ENCODE measurements around the gene ERP44. TPM values are rescaled to one million over a fixed set of nuclear protein-coding genes. Genes with fewer than 3 reads are reported as not detected.
"Not testable (repeated sequence)": the region's sequence is repeated elsewhere in the genome, so short reads cannot be mapped to it uniquely, and the experiment has no call there.

The ERP44 gene
- total RNA-seq, 2 experiments from 2014 or later, result 16.0 to 19.6 TPM

DNA sequence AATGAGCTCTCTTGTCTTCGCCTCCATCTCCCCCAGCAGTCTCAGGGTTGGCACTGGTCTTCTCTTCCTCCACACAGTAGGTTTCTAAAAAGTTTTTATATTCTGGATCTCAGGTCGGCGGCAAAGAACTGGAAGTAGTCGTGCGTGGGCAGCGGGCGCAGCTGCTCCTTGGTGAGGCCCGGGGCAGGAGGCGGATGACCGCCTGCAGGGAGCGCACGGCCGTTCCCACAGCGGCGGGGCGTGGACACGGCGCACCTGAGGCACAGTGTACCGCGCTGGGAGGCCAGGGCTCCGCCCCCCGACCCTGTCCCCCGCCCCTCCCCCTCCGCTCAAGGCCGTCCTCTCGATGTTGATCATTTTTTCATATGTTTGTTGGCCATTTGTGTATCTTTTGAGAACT lies 99.9 kb downstream of the ERP44 start:
- CTCF ChIA-PET, result interaction anchor here (1.2 kb wide), 1 partner anchor 174 kb away, joined by 3 read pairs; no protein-coding TSS in a partner anchor
- Mint-ChIP-seq H3K27ac (no peak overlapping the region), H3K36me3 (peaks cover 55% of the 10 kb centered on the region), H3K27me3 (no peaks in the 10 kb centered on the region), H3K9me3 (ENCODE audit: low read depth) (peaks cover 5% of the 10 kb centered on the region), H3K4me1 (no peaks in the 10 kb centered on the region), H3K4me3 (no peak overlapping the region)
- DNase-seq (no peak), ATAC-seq (no peak)

DNA sequence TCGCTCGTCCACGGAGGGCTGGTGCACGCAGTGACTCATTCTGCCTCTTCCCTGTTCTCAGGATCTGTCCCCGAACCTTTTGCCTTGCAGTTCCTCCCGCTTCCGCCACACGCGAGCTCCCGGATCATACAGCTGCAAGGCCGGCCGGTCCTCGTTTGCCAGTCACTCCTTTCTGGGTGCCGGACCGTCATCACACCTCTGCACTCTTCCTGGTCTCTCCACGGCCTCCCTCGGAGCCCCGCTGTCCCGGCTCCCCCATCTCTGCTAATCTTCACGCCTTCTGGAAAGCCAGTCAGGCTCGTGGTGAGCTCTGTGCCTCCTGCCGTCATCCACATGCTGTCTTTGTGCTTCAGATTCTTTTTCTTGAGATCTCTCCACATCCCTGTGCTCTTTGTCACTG lies 100.5 kb downstream of the ERP44 start:
- ATAC-seq (no peak), DNase-seq (no peak)
- Mint-ChIP-seq H3K27me3 (no peaks in the 10 kb centered on the region), H3K9me3 (ENCODE audit: low read depth) (peaks cover 5% of the 10 kb centered on the region), H3K36me3 (peaks cover 54% of the 10 kb centered on the region), H3K4me1 (no peaks in the 10 kb centered on the region), H3K4me3 (no peak overlapping the region), H3K27ac (no peak overlapping the region)
- CTCF ChIA-PET, result interaction anchor here (0.6 to 1.2 kb wide), 2 partner anchors 174 to 222 kb away, joined by 3 read pairs; no protein-coding TSS in a partner anchor

DNA sequence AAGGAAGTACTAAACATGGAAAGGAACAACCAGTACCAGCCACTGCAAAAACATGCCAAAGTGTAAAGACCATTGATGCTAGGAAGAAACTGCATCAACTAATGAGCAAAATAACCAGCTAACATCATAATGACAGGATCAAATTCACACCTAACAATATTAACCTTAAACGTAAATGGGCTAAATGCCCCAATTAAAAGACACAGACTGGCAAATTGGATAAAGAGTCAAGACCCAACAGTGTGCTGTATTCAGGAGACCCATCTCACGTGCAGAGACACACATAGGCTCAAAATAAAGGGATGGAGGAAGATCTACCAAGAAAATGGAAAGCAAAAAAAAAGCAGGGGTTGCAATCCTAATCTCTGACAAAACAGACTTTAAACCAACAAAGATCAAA lies 108.3 kb downstream of the ERP44 start:
- ATAC-seq, H3K27me3 Mint-ChIP-seq, H3K4me3 Mint-ChIP-seq, DNase-seq, H3K27ac Mint-ChIP-seq, CTCF ChIA-PET, H3K4me1 Mint-ChIP-seq: not testable (repeated sequence)
- Mint-ChIP-seq H3K9me3 (ENCODE audit: low read depth) (peaks cover 14% of the 10 kb centered on the region), H3K36me3 (peaks cover 56% of the 10 kb centered on the region)

DNA sequence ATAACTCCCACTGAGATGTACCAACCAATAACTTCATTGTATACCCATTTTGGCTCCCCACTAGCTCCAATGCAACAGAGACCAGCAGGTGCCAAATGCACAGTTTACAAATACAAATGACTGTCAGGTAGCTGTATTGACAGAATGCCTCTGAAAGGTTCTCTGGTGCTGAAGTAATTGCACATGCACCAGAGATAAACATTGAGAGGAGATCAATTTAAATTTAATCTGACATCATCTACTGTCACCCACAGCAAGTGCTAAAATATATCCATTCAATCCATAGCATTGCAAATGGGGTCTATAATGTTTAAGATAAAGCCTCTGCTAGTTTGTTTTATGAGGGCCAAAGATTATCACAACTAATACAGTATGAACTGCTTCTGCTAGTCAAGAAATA lies 112.2 kb downstream of the ERP44 start:
- CTCF ChIA-PET, result interaction anchor here (1.6 to 2.1 kb wide), 2 partner anchors 9 to 16 kb away, joined by 3 to 7 read pairs; no protein-coding TSS in a partner anchor
- no peak for DNase-seq
- Mint-ChIP-seq H3K4me3 (no peak overlapping the region), H3K36me3 (peaks cover 41% of the 10 kb centered on the region), H3K4me1 (no peaks in the 10 kb centered on the region), H3K27me3 (no peaks in the 10 kb centered on the region), H3K9me3 (ENCODE audit: low read depth) (peaks cover 11% of the 10 kb centered on the region), H3K27ac (no peak overlapping the region)
- no peak for ATAC-seq

DNA sequence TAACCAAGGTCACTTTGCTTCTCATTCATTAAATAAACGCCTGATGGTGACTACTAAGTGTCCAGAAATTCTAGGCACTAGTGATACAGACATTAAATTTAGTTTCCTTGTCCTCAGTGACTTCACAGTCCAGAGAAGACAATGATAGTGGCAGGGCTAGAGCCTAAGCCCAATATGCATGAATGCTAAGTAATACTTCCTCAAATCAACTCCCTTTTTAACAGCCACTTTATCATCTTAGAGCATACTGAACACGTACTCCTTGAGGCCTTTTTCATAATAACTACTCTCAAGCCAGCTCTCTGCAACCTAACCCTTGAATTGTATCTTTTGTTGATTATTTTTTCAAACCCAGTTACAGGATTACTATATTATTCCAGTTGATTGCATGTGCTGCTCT lies 118.2 kb downstream of the ERP44 start:
- Mint-ChIP-seq H3K4me1 (no peaks in the 10 kb centered on the region), H3K9me3 (ENCODE audit: low read depth) (no peaks in the 10 kb centered on the region), H3K36me3 (peaks cover 6% of the 10 kb centered on the region), H3K27ac (no peak overlapping the region), H3K4me3 (no peak overlapping the region), H3K27me3 (no peaks in the 10 kb centered on the region)
- CTCF ChIA-PET, result interaction anchor here (1.0 kb wide), 1 partner anchor 796 kb away, joined by 3 read pairs; no protein-coding TSS in a partner anchor
- no peak for ATAC-seq
- DNase-seq, result no peak

DNA sequence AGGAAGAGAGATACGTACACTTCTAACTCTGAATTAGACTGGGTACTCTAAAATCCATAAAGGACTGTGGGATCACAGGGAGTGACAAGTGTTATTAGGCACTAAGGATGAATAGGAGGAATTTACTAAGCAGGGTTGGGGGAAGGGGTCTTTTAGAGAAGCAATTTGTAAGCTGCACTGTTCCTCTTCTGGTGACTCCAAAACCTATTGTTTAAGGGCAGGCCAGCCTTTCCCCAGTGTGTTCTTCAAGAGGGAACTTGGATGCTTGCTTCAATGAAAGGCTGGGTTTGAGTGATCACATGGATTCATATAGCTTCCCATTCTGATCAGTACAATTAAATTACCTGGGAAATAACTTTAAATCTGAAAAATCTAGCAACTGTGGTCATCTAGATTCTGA lies 120.6 kb downstream of the ERP44 start:
- no peak for DNase-seq
- Mint-ChIP-seq H3K4me1 (no peaks in the 10 kb centered on the region), H3K9me3 (ENCODE audit: low read depth) (no peaks in the 10 kb centered on the region), H3K27me3 (no peaks in the 10 kb centered on the region), H3K4me3 (no peak overlapping the region), H3K36me3 (peaks cover 1% of the 10 kb centered on the region), H3K27ac (no peak overlapping the region)
- no peak for ATAC-seq
- CTCF ChIA-PET, result interaction anchor here (0.9 to 1.2 kb wide), 2 partner anchors 8 to 11 kb away, joined by 3 to 4 read pairs; no protein-coding TSS in a partner anchor

DNA sequence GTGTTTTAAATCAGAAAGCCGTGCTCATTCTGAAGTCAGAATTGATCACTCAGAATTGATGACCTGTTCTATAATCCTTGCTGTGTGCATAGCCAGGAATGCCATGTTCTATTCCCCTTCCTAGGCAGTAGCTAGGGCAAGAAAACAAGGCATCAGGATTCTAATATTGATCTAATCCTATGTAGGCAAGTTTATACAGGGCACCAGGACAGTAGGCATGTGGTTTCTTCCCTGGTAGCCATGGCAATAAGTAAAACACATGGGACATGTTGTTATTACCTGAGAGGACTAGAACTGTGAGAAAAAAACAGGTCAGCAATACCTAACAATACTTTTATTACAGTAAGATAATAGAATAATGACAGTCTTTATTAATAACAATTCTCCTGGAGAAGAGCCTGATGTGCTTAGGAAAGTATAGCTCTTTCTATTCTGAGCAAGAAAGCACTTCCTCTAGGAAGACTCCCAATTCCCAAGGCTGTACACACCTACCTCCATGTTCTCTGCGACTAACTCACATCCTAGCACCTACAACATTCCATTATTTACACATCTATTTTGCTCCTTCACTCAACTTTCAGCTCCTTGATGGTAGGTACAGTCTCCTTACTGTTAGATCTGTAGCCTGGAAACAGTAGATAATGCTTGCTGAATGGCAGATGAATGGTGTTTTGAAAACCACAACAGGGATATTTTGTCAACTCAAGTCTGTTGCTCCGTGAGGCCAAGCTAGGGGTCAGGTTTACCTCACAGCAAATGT lies 121.6 kb downstream of the ERP44 start:
- H3K4me1 Mint-ChIP-seq, result peaks cover 2% of the 10 kb centered on the region
- peaks cover 1% of the 10 kb centered on the region for H3K36me3 Mint-ChIP-seq
- no peak overlapping the region for H3K27ac Mint-ChIP-seq
- ATAC-seq (no peak), DNase-seq (no peak)
- CTCF ChIA-PET, result interaction anchor here (1.2 kb wide), 1 partner anchor 9 kb away, joined by 3 read pairs; no protein-coding TSS in a partner anchor
- H3K9me3 Mint-ChIP-seq (ENCODE audit: low read depth), result no peaks in the 10 kb centered on the region
- H3K4me3 Mint-ChIP-seq, result no peak overlapping the region
- H3K27me3 Mint-ChIP-seq, result no peaks in the 10 kb centered on the region

DNA sequence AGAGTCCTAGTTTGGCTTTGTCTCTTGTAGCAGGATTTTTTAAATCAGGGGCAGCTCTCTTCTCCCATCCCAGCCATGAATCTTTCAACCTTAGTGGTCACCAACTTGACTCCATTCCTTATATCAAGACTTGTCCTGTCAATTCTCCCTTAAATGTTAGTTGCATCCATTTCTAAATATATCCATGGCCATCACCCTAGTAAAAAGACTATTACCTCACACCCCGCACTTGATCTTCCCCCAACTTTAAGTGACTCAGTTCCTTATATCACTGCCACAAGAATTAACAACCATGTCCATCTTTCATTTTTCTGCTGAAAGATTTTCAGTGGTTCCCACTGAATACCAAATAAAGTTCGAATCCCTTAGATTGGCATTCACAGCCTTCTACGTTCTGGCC lies 125.3 kb downstream of the ERP44 start:
- H3K27me3 Mint-ChIP-seq, result no peaks in the 10 kb centered on the region
- no peaks in the 10 kb centered on the region for H3K9me3 Mint-ChIP-seq (ENCODE audit: low read depth)
- CTCF ChIA-PET, result no interaction called here
- ATAC-seq (no peak), DNase-seq (no peak)
- H3K4me1 Mint-ChIP-seq, result peaks cover 2% of the 10 kb centered on the region
- no peak overlapping the region for H3K4me3 Mint-ChIP-seq
- no peak overlapping the region for H3K27ac Mint-ChIP-seq
- peaks cover 16% of the 10 kb centered on the region for H3K36me3 Mint-ChIP-seq

DNA sequence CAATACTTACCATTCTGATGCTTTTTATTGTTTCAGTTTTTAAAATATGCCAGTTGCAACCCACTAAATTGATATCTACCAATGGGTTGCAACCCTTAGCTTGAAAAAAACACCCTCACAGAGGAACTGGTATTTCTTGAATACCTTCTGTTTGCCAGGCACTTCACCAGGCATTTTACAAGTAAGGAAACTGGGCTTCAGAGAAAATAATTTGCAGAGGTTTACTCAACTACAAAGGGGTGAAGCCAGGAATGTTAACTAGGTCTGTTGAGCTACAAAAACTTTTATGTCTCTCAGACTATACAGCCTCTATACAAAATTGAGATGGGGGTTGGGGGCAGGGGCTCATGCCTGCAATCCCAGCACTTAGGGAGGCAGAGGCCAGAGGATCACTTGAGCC lies 127.4 kb downstream of the ERP44 start:
- no peak for ATAC-seq
- Mint-ChIP-seq H3K9me3 (ENCODE audit: low read depth) (no peaks in the 10 kb centered on the region), H3K27ac (no peak overlapping the region), H3K4me3 (no peak overlapping the region), H3K27me3 (no peaks in the 10 kb centered on the region), H3K4me1 (peaks cover 2% of the 10 kb centered on the region), H3K36me3 (peaks cover 21% of the 10 kb centered on the region)
- DNase-seq, result no peak
- CTCF ChIA-PET, result interaction anchor here (1.1 to 1.4 kb wide), 3 partner anchors 11 to 146 kb away, joined by 3 to 4 read pairs (median 3); no protein-coding TSS in a partner anchor

DNA sequence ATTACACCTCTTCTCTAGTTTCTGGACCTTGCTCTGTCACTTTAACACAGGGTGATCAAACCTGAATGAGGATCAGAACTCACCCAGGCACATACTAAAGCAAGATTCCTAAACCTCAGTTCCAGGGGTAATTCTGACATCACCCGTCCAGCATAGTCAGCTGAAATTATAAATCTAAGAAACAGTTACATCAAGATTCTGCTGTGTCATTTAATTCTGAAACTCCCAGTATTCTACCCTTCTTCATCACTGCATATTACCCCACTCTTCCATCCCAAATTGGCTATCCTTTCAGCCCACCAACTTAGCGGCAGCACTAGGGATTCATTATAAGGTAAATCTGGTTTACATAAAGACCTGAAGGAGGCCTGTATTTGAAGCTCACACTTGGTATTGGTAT lies 128.3 kb downstream of the ERP44 start:
- no peak for ATAC-seq
- no peak overlapping the region for H3K4me3 Mint-ChIP-seq
- no peak overlapping the region for H3K27ac Mint-ChIP-seq
- H3K4me1 Mint-ChIP-seq, result peaks cover 2% of the 10 kb centered on the region
- no peak for DNase-seq
- peaks cover 22% of the 10 kb centered on the region for H3K36me3 Mint-ChIP-seq
- no peaks in the 10 kb centered on the region for H3K9me3 Mint-ChIP-seq (ENCODE audit: low read depth)
- no peaks in the 10 kb centered on the region for H3K27me3 Mint-ChIP-seq
- CTCF ChIA-PET, result no interaction called here

DNA sequence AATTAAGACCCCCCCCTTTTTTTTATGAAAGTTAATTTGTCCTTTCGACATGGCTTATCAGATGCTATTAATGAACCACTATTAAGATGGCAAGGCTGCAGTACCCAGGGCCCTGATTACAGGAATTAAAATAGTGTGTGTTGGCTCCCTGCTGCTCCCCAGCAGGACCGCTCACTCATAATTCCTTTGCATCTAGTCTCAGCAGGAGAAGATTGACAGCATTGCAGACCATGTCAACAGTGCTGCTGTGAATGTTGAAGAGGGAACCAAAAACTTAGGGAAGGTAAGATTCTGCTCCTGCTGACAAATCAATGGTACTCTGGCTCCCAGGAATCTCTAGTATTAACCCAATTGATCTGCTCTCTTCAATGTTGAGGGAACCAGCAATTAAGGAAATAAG lies 131.3 kb downstream of the ERP44 start:
- no peak for ATAC-seq
- CTCF ChIA-PET, result no interaction called here
- no peak overlapping the region for H3K27ac Mint-ChIP-seq
- DNase-seq, result no peak
- no peak overlapping the region for H3K4me3 Mint-ChIP-seq
- H3K4me1 Mint-ChIP-seq, result peaks cover 1% of the 10 kb centered on the region
- H3K27me3 Mint-ChIP-seq, result no peaks in the 10 kb centered on the region
- no peaks in the 10 kb centered on the region for H3K9me3 Mint-ChIP-seq (ENCODE audit: low read depth)
- peaks cover 27% of the 10 kb centered on the region for H3K36me3 Mint-ChIP-seq

DNA sequence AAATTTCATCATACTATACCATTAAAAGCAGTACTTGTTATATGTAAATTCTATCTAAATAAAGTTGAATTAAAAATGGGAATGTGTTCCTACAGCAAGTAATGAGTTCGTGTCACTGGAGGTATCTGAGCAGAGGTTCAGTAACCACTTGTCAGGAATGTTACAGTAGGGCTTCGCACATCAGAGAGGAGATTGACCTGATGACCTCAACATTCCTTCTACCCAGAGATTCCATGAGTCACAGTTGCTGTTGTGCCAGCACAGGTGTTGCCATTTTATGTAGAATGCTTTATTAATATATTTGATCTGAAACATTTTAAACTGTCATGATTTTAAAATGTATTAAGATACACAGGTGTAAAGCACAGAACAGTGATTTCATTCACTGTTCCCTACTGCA lies 132.1 kb downstream of the ERP44 start:
- Mint-ChIP-seq H3K9me3 (ENCODE audit: low read depth) (no peaks in the 10 kb centered on the region), H3K27ac (no peak overlapping the region), H3K27me3 (no peaks in the 10 kb centered on the region), H3K36me3 (peaks cover 30% of the 10 kb centered on the region), H3K4me1 (no peaks in the 10 kb centered on the region), H3K4me3 (no peak overlapping the region)
- ATAC-seq (no peak), DNase-seq (no peak)
- CTCF ChIA-PET, result no interaction called here

DNA sequence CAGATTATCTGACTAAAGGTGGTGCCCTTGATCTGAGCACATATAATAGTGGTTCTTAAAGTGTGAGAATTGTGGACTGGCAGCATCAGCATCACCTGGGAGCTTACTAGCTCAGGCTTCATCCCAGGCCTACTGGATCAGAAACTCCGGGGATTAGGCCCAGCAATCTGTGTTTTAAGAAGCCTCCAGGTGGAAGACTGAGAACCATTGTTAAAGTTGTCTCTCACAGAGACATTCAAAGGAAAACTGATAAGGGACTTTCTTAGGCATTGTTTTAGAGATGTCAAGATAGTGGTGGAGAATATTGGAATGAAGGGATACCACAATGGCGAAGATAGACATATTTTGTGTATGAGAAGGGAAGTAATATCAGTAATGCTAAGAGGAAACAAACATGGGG lies 132.8 kb downstream of the ERP44 start:
- H3K27me3 Mint-ChIP-seq, result no peaks in the 10 kb centered on the region
- H3K4me1 Mint-ChIP-seq, result no peaks in the 10 kb centered on the region
- peaks cover 36% of the 10 kb centered on the region for H3K36me3 Mint-ChIP-seq
- no peaks in the 10 kb centered on the region for H3K9me3 Mint-ChIP-seq (ENCODE audit: low read depth)
- no peak overlapping the region for H3K27ac Mint-ChIP-seq
- ATAC-seq (no peak), DNase-seq (no peak)
- CTCF ChIA-PET, result no interaction called here
- no peak overlapping the region for H3K4me3 Mint-ChIP-seq

DNA sequence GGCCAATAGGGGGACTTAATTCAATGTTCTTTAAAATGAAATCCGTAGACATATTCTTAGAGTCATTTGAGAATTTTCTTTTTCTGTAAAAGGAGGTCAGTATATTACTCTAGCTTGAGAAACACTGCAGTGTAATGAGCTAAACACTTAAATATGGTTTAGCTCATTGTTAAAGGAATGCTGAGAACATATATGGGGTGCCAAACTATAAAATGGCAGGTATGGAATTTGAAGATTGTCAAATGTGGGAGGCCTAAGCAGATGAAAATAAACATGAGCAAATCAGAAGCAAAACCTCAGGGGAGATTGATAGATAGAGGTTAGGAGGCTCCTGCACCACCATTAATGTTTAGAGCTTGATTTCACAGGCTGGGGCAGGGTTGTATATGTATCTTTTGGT lies 134.5 kb downstream of the ERP44 start:
- ATAC-seq (no peak), DNase-seq (no peak)
- H3K4me3 Mint-ChIP-seq, result no peak overlapping the region
- peaks cover 33% of the 10 kb centered on the region for H3K36me3 Mint-ChIP-seq
- no peaks in the 10 kb centered on the region for H3K27me3 Mint-ChIP-seq
- no peaks in the 10 kb centered on the region for H3K4me1 Mint-ChIP-seq
- CTCF ChIA-PET, result interaction anchor here (1.4 kb wide), 1 partner anchor 153 kb away, joined by 3 read pairs; no protein-coding TSS in a partner anchor
- no peaks in the 10 kb centered on the region for H3K9me3 Mint-ChIP-seq (ENCODE audit: low read depth)
- H3K27ac Mint-ChIP-seq, result no peak overlapping the region

Measured in activated CD8-positive, alpha-beta memory T cell treated with anti-CD3 and anti-CD28 coated beads, Interleukin-2, amount 10 ng/mL, durations not matched to agents 7 days and 5 days (primary cell).